Endothelial cell of umbilical vein (primary cell): ENCODE measurements around the gene CD226. TPM values are rescaled to one million over a fixed set of nuclear protein-coding genes. Genes with fewer than 3 reads are reported as not detected.
"Not testable (repeated sequence)": the region's sequence is repeated elsewhere in the genome, so short reads cannot be mapped to it uniquely, and the experiment has no call there.

ENCODE experiments used
- BruUV-seq: library from RNA; stranded (reverse); fragments of 400-500 nt; replicated peaks from 2 replicates; lab custom pipeline; 2021; lab: Mats Ljungman, UMichigan
- CTCF ChIA-PET: fragments of 300-600, 350-600 bp; sonication (Branson Sonifier 250); formaldehyde crosslinking; loops from one replicate; lab custom pipeline; 2021; ENCODE audit warnings: antibody characterized with exemption, inconsistent platforms; lab: Charles Lee
- POLR2A ChIA-PET: fragments of 300-600, 350-600 bp; sonication (Branson Sonifier 250); formaldehyde crosslinking; loops from one replicate; lab custom pipeline; 2021; ENCODE audit warnings: antibody characterized with exemption, inconsistent platforms; lab: Charles Lee
- DNase-seq: peaks from one replicate; pipeline ENCODE4 v3.0.0-alpha.2; 2011; ENCODE audit warnings: low read depth, low spot score
- FAIRE-seq: peaks from 2 replicates; lab custom pipeline; 2011; peaks lifted over from hg19 to GRCh38; lab: Jason Lieb, UNC
- H2AFZ ChIP-seq: 2 replicates; pipeline ENCODE4 v1.6.0; 2012; ENCODE audit warnings: low read depth, low read length, control low read depth, inconsistent platforms
- H3K27ac ChIP-seq: 2 replicates; pipeline ENCODE4 v1.5.1; 2011; ENCODE audit warnings: low read depth, mild to moderate bottlenecking, control low read depth, low read length, moderate library complexity; ENCODE audit not compliant: insufficient read depth
- H3K27me3 ChIP-seq, 2 experiments: 2 replicates each; pipeline versions ENCODE4 v1.6.0 to v1.6.1; 2011; ENCODE audit warnings: low read length in 2 of 2, mixed read lengths in 1 of 2; ENCODE audit not compliant: control insufficient read depth in 2 of 2, insufficient read depth in 2 of 2
- H3K36me3 ChIP-seq, 2 experiments: 2 replicates in 1 of 2; 3 replicates in 1 of 2; pipeline ENCODE4 v1.5.1; 2011; ENCODE audit warnings: low read length in 2 of 2, mild to moderate bottlenecking in 1 of 2, moderate library complexity in 1 of 2; ENCODE audit not compliant: control insufficient read depth in 2 of 2, insufficient read depth in 2 of 2; ENCODE audit errors: extremely low read depth in 1 of 2
- H3K4me1 ChIP-seq: 3 replicates; pipeline ENCODE4 v1.5.1; 2011; ENCODE audit warnings: mild to moderate bottlenecking, low read length; ENCODE audit not compliant: control insufficient read depth, insufficient read depth; ENCODE audit errors: extremely low read depth
- H3K4me2 ChIP-seq: 2 replicates; pipeline ENCODE4 v1.6.1; 2011; ENCODE audit warnings: low read length, control low read depth, mixed read lengths; ENCODE audit not compliant: insufficient read depth
- H3K4me3 ChIP-seq, 3 experiments: fragments of 200-600 bp in 1 of 3; sonication (generic), shearing (Covaris generic) in 1 of 3; replicated peaks in 1 of 3; 2 replicates each; pipeline ENCODE4 v1.5.1; 2011 to 2016; ENCODE audit warnings: control low read depth in 3 of 3, low read length in 3 of 3, mild to moderate bottlenecking in 2 of 3, inconsistent platforms in 1 of 3, low read depth in 1 of 3, moderate library complexity in 1 of 3; ENCODE audit not compliant: insufficient read depth in 1 of 3
- H3K79me2 ChIP-seq: 2 replicates; pipeline ENCODE4 v1.6.0; 2012; ENCODE audit warnings: low read length, inconsistent platforms; ENCODE audit not compliant: control insufficient read depth, insufficient read depth
- H3K9ac ChIP-seq: replicated peaks from 2 replicates; pipeline ENCODE3; 2011; ENCODE audit warnings: low read length, control low read depth; ENCODE audit not compliant: insufficient read depth; ENCODE audit errors: extremely low read depth
- H3K9me1 ChIP-seq: replicated peaks from 3 replicates; pipeline ENCODE4 v1.6.0; 2011; ENCODE audit warnings: mild to moderate bottlenecking, low read length; ENCODE audit not compliant: control insufficient read depth, insufficient read depth; ENCODE audit errors: extremely low read depth
- H3K9me3 ChIP-seq: replicated peaks from 2 replicates; pipeline ENCODE4 v1.5.1; 2012; ENCODE audit warnings: low read length, inconsistent platforms; ENCODE audit not compliant: control insufficient read depth, insufficient read depth
- H4K20me1 ChIP-seq: replicated peaks from 2 replicates; pipeline ENCODE3; 2011; ENCODE audit warnings: mild to moderate bottlenecking, low read length; ENCODE audit not compliant: control insufficient read depth, insufficient read depth; ENCODE audit errors: extremely low read depth
- CTCF ChIP-seq, 2 donors: IDR thresholded peaks; 1 replicate in 1 of 2; 2 replicates in 1 of 2; pipeline ENCODE4 v1.5.1; 2011; ENCODE audit warnings: low read length in 2 of 2, mild to moderate bottlenecking in 2 of 2, moderate library complexity in 2 of 2, control low read depth in 1 of 2, inconsistent platforms in 1 of 2, low read depth in 1 of 2; ENCODE audit not compliant: insufficient read depth in 1 of 2; ENCODE audit errors: extremely low read depth in 1 of 2
- EZH2 ChIP-seq: IDR thresholded peaks from 2 replicates; pipeline ENCODE4 v1.6.1; 2012; ENCODE audit warnings: borderline replicate concordance, low read depth, mild to moderate bottlenecking, moderate library complexity, low read length, inconsistent platforms; ENCODE audit not compliant: severe bottlenecking
- FOS ChIP-seq: IDR thresholded peaks from 2 replicates; pipeline ENCODE4 v1.6.1; 2011; ENCODE audit warnings: mild to moderate bottlenecking, low read length, moderate library complexity, borderline replicate concordance; ENCODE audit not compliant: insufficient read depth
- GATA2 ChIP-seq: IDR thresholded peaks from 2 replicates; pipeline ENCODE4 v1.7.0; 2011; ENCODE audit warnings: low read depth, mild to moderate bottlenecking, moderate library complexity, mixed read lengths, low read length; ENCODE audit not compliant: insufficient read length, insufficient read depth
- JUN ChIP-seq: IDR thresholded peaks from 2 replicates; pipeline ENCODE4 v1.6.1; 2011; ENCODE audit warnings: borderline replicate concordance, low read depth; ENCODE audit not compliant: insufficient read length, insufficient read depth
- POLR2A ChIP-seq: IDR thresholded peaks from 2 replicates; pipeline ENCODE4 v1.6.1; 2012; ENCODE audit warnings: low read depth, mild to moderate bottlenecking, control low read depth, low read length
- POLR2AphosphoS5 ChIP-seq: IDR thresholded peaks from 2 replicates; pipeline ENCODE4 v1.6.1; 2012; ENCODE audit warnings: low read depth, mild to moderate bottlenecking, control low read depth, low read length, moderate library complexity; ENCODE audit not compliant: insufficient read depth
- dilution Hi-C: fragments of 300-500 bp; cut with MboI; formaldehyde crosslinking; loops from one replicate; pipeline ENCODE4 v1.15.0; 2019; ENCODE audit warnings: low sequenced_read_pairs; ENCODE audit not compliant: extremely low pct_ligation_motif_present
- intact Hi-C: fragments of 100-400 bp; cut with micrococcal nuclease; formaldehyde crosslinking; loops from one replicate; pipeline ENCODE4 v1.10.0; 2022
- polyA plus RNA-seq, 4 experiments: library from polyadenylated mRNA; depleted of rRNA in 3 of 4; stranded (reverse) in 3 of 4; unstranded in 1 of 4; fragments of >200 nt; gene quantifications; 2 replicates each; pipeline versions ENCODE4 v1.2.1 to v1.2.3, GENCODE V29; 2011 to 2012; ENCODE audit warnings: missing spikeins in 1 of 4
- total RNA-seq: library from RNA; stranded (reverse); gene quantifications from 2 replicates; pipeline ENCODE4 v1.2.3, GENCODE V29; 2021
- TF ChIP-seq, protein P1 (sequence below): IDR thresholded peaks from 2 replicates; pipeline ENCODE4 v1.6.1; 2011; ENCODE audit not compliant: insufficient read depth, insufficient read length

The CD226 gene
- total and polyA plus RNA-seq, 2 donors (not counting 3 experiments of a cell fraction or from before 2014, with no cell fraction given): 0.20 TPM; not detected in 1

- POLR2A ChIA-PET: no interaction called here
- no TSS peak for BruUV-seq
Observed at GRCh38 chr18:69900941-69901340, 46.7 kb downstream of the CD226 start.

GRCh38 chr18:69899154-69899923 lies 48.3 kb downstream of the CD226 start:
- intact Hi-C loops, POLR2A ChIA-PET, H3K4me2 ChIP-seq, H3K4me1 ChIP-seq, H3K9ac ChIP-seq, H3K79me2 ChIP-seq, H4K20me1 ChIP-seq, BruUV-seq, H3K36me3 ChIP-seq, CTCF ChIA-PET, DNase-seq, H3K9me3 ChIP-seq, H3K9me1 ChIP-seq, FAIRE-seq, H2AFZ ChIP-seq, H3K27ac ChIP-seq, H3K27me3 ChIP-seq, dilution Hi-C loops, H3K4me3 ChIP-seq: not testable (repeated sequence)

More at GRCh38 chr18:69900941-69901340, 46.7 kb downstream of the CD226 start:
- dilution Hi-C loops: no loop called here
- H3K9me1 ChIP-seq: no peaks in the 10 kb centered on the region
- H3K36me3 ChIP-seq: no peaks in the 10 kb centered on the region
- no peaks in the 10 kb centered on the region for H3K27me3 ChIP-seq
- H3K9ac ChIP-seq: no peak overlapping the region
- no peaks in the 10 kb centered on the region for H3K4me1 ChIP-seq
- TF ChIP-seq CTCF (IDR thresholded peaks at IDR 0.05; ENCODE audit: extremely low read depth in 1 of 2, insufficient read depth in 1 of 2, low read depth in 1 of 2, low read length in 2 of 2) (no peak), POLR2AphosphoS5 (no peak), FOS (no peak), EZH2 (no peak), POLR2A (no peak), GATA2 (no peak), JUN (no peak)
- TF ChIP-seq, protein P1, sequence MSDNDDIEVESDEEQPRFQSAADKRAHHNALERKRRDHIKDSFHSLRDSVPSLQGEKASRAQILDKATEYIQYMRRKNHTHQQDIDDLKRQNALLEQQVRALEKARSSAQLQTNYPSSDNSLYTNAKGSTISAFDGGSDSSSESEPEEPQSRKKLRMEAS: no peak
- H3K27ac ChIP-seq: no peak overlapping the region
- intact Hi-C loops: no loop called here
- DNase-seq (no peak), FAIRE-seq (no peak)
- no peak overlapping the region for H2AFZ ChIP-seq
- no peaks in the 10 kb centered on the region for H3K9me3 ChIP-seq
- no peak overlapping the region for H3K4me3 ChIP-seq
- no peaks in the 10 kb centered on the region for H3K79me2 ChIP-seq
- CTCF ChIA-PET: no interaction called here
- H4K20me1 ChIP-seq: no peaks in the 10 kb centered on the region
- no peak overlapping the region for H3K4me2 ChIP-seq
